ENCODE measurements around the gene SLC25A30. TPM values are rescaled to one million over a fixed set of nuclear protein-coding genes. Genes with fewer than 3 reads are reported as not detected.

The SLC25A30 gene
- total RNA-seq, 2 donors from 2014 or later = 12.6 to 14.2 TPM

- 64% methylated on average over 3 of the region's 3 CpGs for WGBS
- intact Hi-C loops (cut with DNase I) = no loop called here
- DNase-seq (ENCODE audit: low spot score) = no peak
- peaks cover 0 to 4% of the 10 kb centered on the region in 2 donors for H3K36me3 ChIP-seq
- H3K4me3 ChIP-seq = no peak overlapping the region
- H3K27me3 ChIP-seq (replicated peaks; ENCODE audit: insufficient read depth) = no peaks in the 10 kb centered on the region
- H3K4me1 ChIP-seq (replicated peaks) = no peaks in the 10 kb centered on the region
- H3K27ac ChIP-seq = no peak overlapping the region
- no peaks in the 10 kb centered on the region for H3K9me3 ChIP-seq
- TF ChIP-seq POLR2A (IDR thresholded peaks at IDR 0.05) (no peak), POLR2AphosphoS5 (IDR thresholded peaks at IDR 0.05) (no peak)
- TF ChIP-seq, protein P1, sequence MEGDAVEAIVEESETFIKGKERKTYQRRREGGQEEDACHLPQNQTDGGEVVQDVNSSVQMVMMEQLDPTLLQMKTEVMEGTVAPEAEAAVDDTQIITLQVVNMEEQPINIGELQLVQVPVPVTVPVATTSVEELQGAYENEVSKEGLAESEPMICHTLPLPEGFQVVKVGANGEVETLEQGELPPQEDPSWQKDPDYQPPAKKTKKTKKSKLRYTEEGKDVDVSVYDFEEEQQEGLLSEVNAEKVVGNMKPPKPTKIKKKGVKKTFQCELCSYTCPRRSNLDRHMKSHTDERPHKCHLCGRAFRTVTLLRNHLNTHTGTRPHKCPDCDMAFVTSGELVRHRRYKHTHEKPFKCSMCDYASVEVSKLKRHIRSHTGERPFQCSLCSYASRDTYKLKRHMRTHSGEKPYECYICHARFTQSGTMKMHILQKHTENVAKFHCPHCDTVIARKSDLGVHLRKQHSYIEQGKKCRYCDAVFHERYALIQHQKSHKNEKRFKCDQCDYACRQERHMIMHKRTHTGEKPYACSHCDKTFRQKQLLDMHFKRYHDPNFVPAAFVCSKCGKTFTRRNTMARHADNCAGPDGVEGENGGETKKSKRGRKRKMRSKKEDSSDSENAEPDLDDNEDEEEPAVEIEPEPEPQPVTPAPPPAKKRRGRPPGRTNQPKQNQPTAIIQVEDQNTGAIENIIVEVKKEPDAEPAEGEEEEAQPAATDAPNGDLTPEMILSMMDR (IDR thresholded peaks at IDR 0.05) = no peak
Measured at GRCh38 chr13:45402641-45403040, 15.5 kb downstream of the SLC25A30 start.

GRCh38 chr13:45401314-45401713, 16.9 kb downstream of the SLC25A30 start:
- H3K27me3 ChIP-seq (replicated peaks; ENCODE audit: insufficient read depth) = no peaks in the 10 kb centered on the region
- H3K36me3 ChIP-seq = peaks cover 0 to 4% of the 10 kb centered on the region in 2 donors
- H3K4me3 ChIP-seq = no peak overlapping the region
- no peaks in the 10 kb centered on the region for H3K9me3 ChIP-seq
- TF ChIP-seq POLR2AphosphoS5 (IDR thresholded peaks at IDR 0.05) (no peak), POLR2A (IDR thresholded peaks at IDR 0.05) (no peak)
- TF ChIP-seq, protein P1 (IDR thresholded peaks at IDR 0.05) = no peak
- no peaks in the 10 kb centered on the region for H3K4me1 ChIP-seq (replicated peaks)
- 89% methylated on average over 1 of the region's 1 CpG for WGBS
- H3K27ac ChIP-seq = no peak overlapping the region
- intact Hi-C loops (cut with DNase I) = no loop called here
- DNase-seq (ENCODE audit: low spot score) = no peak

DNA sequence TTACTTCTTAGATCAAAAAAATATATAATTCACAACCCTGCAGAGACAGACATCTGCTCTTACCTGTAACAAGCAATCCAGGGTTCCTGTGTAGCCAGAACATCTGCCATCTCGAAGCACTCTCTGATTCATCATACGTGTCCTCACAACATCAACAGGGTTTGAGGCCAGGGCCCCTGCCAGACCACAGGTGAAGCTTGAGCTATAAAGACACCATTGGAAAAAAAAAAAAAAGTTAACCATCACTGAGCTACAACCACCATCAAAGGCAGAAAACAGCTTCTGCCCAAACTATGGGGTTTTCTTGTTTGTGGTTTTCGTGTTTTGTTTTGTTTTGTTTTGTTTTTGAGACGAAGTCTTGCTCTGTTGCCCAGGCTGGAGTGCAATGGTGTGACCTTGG, 19.3 kb downstream of the SLC25A30 start:
- WGBS = 89% methylated on average over 4 of the region's 4 CpGs

GRCh38 chr13:45396533-45397095, 21.6 kb downstream of the SLC25A30 start:
- intact Hi-C loops (cut with DNase I) = no loop called here
- H3K27me3 ChIP-seq (replicated peaks; ENCODE audit: insufficient read depth) = no peaks in the 10 kb centered on the region
- no peaks in the 10 kb centered on the region for H3K36me3 ChIP-seq
- no peaks in the 10 kb centered on the region for H3K9me3 ChIP-seq
- TF ChIP-seq POLR2A (IDR thresholded peaks at IDR 0.05) = no peak
- TF ChIP-seq, protein P1 (IDR thresholded peaks at IDR 0.05) = no peak
- TF ChIP-seq POLR2AphosphoS5 (IDR thresholded peaks at IDR 0.05) = peak; percentile 27
- WGBS = 64% methylated on average over 9 of the region's 9 CpGs
- DNase-seq (ENCODE audit: low spot score) = no peak
- no peaks in the 10 kb centered on the region for H3K4me1 ChIP-seq (replicated peaks)
- H3K27ac ChIP-seq = no peak overlapping the region
- no peak overlapping the region for H3K4me3 ChIP-seq

More for the DNA sequence above, 19.3 kb downstream of the SLC25A30 start:
- Histone ChIP-seq H3K27ac (no peak overlapping the region), H3K9me3 (no peaks in the 10 kb centered on the region), H3K4me3 (no peak overlapping the region), H3K36me3 (no peaks in the 10 kb centered on the region), H3K27me3 (replicated peaks; ENCODE audit: insufficient read depth) (no peaks in the 10 kb centered on the region), H3K4me1 (replicated peaks) (no peaks in the 10 kb centered on the region)
- intact Hi-C loops (cut with DNase I) = no loop called here
- no peak for DNase-seq (ENCODE audit: low spot score)
- TF ChIP-seq POLR2AphosphoS5 (IDR thresholded peaks at IDR 0.05) (no peak), POLR2A (IDR thresholded peaks at IDR 0.05) (no peak)
- TF ChIP-seq, protein P1 (IDR thresholded peaks at IDR 0.05) = no peak

DNA sequence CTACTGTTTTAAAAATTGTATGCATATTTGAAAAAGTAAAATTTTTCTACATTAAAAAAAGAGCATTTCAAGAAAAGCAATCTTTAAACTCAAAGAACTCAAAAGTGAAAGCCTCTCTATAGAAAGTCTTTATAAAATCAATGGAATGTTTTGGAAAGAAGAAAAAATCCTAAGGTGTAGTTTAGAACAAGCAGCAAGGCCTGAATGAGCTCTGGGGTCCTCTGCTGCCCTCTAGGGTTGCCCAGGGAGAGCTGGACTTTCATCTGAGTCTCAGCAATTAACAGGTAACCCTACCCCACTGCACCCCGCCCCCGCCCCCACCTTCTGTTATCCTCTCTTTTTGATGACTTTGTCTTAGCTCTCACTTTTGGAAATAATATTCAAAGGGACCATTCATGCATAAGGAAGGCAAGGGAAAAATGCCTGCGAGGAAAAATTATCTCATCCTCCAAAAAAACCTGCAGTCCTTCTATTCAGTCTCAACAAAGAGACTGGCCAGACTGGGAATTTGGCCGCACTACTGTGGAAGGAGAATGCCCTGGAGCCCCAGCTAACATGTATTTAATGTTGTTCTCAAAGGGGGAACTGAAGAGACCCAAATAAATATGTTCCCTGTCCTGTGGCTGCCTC, 24.1 kb downstream of the SLC25A30 start:
- intact Hi-C loops (cut with DNase I) = no loop called here
- H3K9me3 ChIP-seq = no peaks in the 10 kb centered on the region
- no peaks in the 10 kb centered on the region for H3K27me3 ChIP-seq (replicated peaks; ENCODE audit: insufficient read depth)
- H3K27ac ChIP-seq = no peak overlapping the region
- TF ChIP-seq POLR2A (IDR thresholded peaks at IDR 0.05) = no peak
- TF ChIP-seq, protein P1 (IDR thresholded peaks at IDR 0.05) = peak in 1 of 4 experiments; percentile 24
- H3K4me1 ChIP-seq (replicated peaks) = no peaks in the 10 kb centered on the region
- DNase-seq (ENCODE audit: low spot score) = peak; percentile 32
- no peak overlapping the region for H3K4me3 ChIP-seq
- 20% methylated on average over 4 of the region's 4 CpGs for WGBS
- no peaks in the 10 kb centered on the region for H3K36me3 ChIP-seq

All from prostate gland (tissue), 2 donors.